Placental epithelial cell (primary cell): ENCODE measurements around the gene ZNF865. TPM values are rescaled to one million over a fixed set of nuclear protein-coding genes. Genes with fewer than 3 reads are reported as not detected.

ENCODE experiments used
- total RNA-seq: library from RNA; depleted of rRNA; stranded (reverse); fragments of >200 nt; gene quantifications from 2 replicates; pipeline ENCODE4 v1.2.3, GENCODE V29; 2012

ZNF865 gene
- 1.8 and 2.0 TPM in 2 replicates for total RNA-seq

GRCh38 chr19:55605637-55606470 is at the start of gene ZNF865:
ZNF865 (plus strand) TSS chr19:55605647; CDS start chr19:55613619, 7,972 bp downstream.

GRCh38 chr19:55580628-55581144 is 24.8 kb upstream of the ZNF865 start, which contains the start of gene ZNF579:
ZNF579 (minus strand) TSS chr19:55580848; CDS start chr19:55579639, 1,209 bp downstream.

DNA sequence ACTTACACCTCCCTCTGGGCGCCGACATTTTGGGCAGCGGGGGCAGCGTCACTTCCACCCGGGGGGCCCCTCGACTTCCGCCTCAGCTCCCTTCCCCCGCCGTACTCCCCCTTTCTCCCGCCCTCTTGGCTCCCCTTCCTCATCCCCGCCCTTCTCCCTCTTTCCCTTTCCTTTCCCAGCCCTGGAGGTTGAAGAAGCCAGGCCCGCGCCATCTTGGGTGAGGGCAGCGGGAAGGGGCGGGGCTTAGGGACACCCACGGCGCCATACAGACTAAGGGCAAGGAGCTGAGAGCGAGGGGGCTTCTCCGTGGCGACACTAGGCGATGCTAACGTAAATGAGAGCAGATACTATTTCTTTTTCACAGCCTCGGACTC is 6.0 kb upstream of the ZNF865 start, which contains the start of gene FIZ1:
TSS of gene FIZ1 (minus strand) at position 50 of the 374 bp plus-strand sequence. CDS start 1,652 bp downstream, outside the sequence.

DNA sequence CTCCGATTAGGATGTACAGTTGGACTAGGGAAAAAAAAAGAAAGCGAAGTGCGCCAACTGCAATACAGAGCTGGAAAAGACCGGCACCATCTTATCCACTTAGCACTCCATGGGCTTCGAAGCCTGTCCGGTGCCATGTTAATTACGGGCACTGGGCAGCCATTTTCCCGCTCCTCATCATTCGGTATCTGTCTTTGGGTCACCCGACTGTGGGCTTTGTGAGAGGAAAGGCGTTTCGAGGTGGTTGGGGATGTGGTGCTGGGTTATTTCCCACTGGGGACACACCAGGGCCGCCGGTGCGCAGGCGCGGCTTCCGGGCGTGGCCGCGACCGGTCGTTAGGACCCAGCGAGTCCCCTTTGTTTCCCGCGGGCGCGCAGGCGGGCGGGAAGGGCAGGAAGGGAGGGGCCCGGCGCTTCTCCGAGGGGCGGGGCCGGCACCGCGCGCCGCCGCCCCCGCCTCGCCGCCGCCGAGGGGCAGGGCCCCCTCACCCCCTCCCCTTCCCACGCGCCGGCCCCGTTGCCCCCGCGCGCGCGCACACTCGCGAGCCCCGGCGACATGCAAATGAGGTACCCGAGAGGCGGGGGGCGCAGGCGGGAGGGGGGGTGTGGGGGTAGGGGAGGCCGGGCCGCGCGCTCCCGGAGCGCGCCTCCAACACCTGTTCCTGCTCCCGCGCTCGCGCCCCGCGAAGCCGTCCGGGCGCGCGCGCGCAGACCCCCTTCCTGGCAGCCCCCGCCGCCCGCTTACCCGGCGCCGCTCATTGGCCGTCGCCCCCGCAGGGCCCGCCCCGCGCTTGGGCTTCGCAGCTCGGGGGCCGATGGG is 5.4 kb upstream of the ZNF865 start, which contains the start of gene ZNF524:
TSS of gene ZNF524 (plus strand) at position 447 of the 820 bp plus-strand sequence. CDS start 1,825 bp downstream, outside the sequence.

GRCh38 chr19:55624109-55625003 is 18.9 kb downstream of the ZNF865 start, which contains the start of gene ZNF784:
ZNF784 (minus strand) TSS chr19:55624566; CDS start chr19:55624561, 5 bp downstream.

DNA sequence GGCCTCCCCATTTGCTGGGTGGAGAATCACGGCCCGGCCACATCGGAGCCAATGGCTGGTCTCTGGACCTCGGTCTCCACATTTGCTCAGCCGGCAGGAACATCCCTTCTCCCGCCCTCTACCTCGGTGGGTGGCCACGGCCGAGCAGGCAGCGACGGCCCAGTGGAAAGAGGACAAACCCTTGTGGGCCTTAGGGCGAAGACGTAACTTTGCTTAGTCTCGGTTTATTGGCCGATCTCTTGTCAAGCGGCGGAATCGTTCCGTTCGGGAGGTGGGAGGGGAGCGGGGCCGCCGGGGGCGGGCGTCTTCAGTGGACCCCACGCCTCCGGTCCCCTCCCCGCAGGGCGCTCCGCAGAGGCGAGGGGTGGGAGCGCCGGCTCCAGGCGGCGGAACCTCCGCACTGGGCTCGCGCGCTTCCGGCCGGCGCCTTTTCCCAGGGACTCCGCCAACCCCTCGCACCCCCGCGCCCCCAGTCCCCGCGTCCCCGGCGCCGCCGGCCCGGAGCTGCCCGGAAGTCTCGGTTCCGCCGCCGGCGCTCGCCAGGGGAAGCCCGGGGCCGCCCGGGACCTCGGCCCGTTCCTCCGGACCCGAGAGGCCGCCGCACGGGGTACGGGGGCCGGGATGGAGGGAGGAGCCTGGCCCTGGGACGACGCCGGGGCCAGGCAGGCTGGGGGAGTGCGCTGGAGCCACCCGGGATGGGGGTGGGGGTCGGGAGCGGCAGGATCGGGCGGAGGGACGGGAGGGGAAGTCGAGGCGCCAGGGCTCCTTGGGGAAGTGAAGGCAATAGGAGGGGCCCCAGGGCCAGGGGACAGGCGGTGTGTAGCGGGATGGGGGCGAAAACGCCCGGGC is 35.4 kb downstream of the ZNF865 start, which contains the start of gene ZNF580:
TSS of gene ZNF580 (plus strand) at position 426 of the 849 bp plus-strand sequence. CDS start 1,507 bp downstream, outside the sequence.

GRCh38 chr19:55643003-55643886 is 37.8 kb downstream of the ZNF865 start, which contains the start of gene ZNF581:
ZNF581 (plus strand) TSS chr19:55643649; CDS start chr19:55644572, 923 bp downstream.

GRCh38 chr19:55647732-55648584 is 42.5 kb downstream of the ZNF865 start, which contains the start of gene CCDC106:
CCDC106 (plus strand) TSS chr19:55648212; CDS start chr19:55649047, 835 bp downstream.

DNA sequence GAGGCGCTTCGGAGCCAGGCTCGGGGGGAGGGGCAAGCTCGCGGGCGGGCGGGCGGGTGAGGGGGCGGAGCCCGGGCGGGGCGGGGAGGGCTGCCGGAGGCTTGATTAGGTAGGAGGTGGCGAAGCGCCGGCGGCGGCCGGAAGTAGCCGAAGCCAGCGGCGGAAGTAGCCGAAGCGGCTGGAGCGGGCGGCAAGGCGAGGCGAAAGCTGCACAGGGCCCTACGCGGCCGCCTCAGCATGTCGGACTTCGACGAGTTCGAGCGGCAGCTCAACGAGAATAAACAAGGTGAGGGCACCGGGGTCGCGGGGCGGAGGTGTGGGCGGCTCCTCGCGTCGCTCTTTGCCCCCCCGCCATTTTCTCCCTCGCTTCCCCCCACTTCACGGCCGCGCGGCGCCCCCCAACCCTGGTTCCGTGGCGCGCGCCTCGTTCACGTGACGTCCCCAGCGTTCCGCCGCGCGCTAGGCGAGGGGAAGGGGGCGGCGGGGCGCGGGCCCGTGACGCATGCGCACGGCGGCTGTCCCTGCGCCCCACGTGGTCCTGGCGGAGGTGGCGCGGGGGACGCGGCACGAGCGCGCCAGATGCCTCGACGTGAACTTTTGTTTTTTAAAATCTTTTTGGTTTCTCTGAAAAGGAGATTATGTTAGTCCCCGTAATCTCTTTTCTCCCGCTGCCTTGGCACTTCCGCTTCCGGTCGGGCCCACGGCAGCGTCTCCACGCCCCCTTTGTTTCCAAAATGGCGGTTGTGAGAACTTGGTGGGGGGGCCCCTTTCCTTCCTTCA is 49.6 kb downstream of the ZNF865 start, which contains the start of gene U2AF2:
TSS of gene U2AF2 (plus strand) at position 168 of the 780 bp plus-strand sequence. CDS start at position 238, 70 bp downstream.

Other genes starting within 250 kb of the ZNF865 start
- 0.39 TPM in 1 of 2 replicates, not detected in the other for gene GARIN5B, start 242.4 kb upstream of the ZNF865 start, total RNA-seq
- 5.1 and 7.7 TPM in 2 replicates for gene IL11, start 235.2 kb upstream of the ZNF865 start, total RNA-seq
- 2.0 TPM in 1 of 2 replicates, not detected in the other for gene TMEM190, start 228.8 kb upstream of the ZNF865 start, total RNA-seq
- gene TMEM238, start 221.4 kb upstream of the ZNF865 start, total RNA-seq: 0.39 and 3.7 TPM in 2 replicates
- 362 and 492 TPM in 2 replicates for gene RPL28, start 219.7 kb upstream of the ZNF865 start, total RNA-seq
- gene UBE2S, start 197.9 kb upstream of the ZNF865 start, total RNA-seq: 30.2 and 81.9 TPM in 2 replicates
- gene SHISA7, start 162.3 kb upstream of the ZNF865 start, total RNA-seq: not detected in 2 replicates
- gene ISOC2, start 144.0 kb upstream of the ZNF865 start, total RNA-seq: 63.6 and 80.4 TPM in 2 replicates
- gene C19orf85, start 140.9 kb upstream of the ZNF865 start, total RNA-seq: not detected in 2 replicates
- gene ZNF628, start 129.0 kb upstream of the ZNF865 start, total RNA-seq: 2.0 and 2.8 TPM in 2 replicates
- 7.7 and 10.6 TPM in 2 replicates for gene NAT14, start 120.5 kb upstream of the ZNF865 start, total RNA-seq
- gene SSC5D, start 117.2 kb upstream of the ZNF865 start, total RNA-seq: 0.22 and 1.2 TPM in 2 replicates
- not detected in 2 replicates for gene SBK2, start 68.5 kb upstream of the ZNF865 start, total RNA-seq
- gene SBK3, start 60.1 kb upstream of the ZNF865 start, total RNA-seq: not detected in 2 replicates
- 7.1 and 7.6 TPM in 2 replicates for gene ZNF579, start 24.8 kb upstream of the ZNF865 start, total RNA-seq
- 5.1 and 8.9 TPM in 2 replicates for gene FIZ1, start 6.1 kb upstream of the ZNF865 start, total RNA-seq
- 7.5 and 14.1 TPM in 2 replicates for gene ZNF524, start 5.4 kb upstream of the ZNF865 start, total RNA-seq
- gene ZNF784, start 18.9 kb downstream of the ZNF865 start, total RNA-seq: 7.5 and 11.0 TPM in 2 replicates
- gene ZNF580, start 35.4 kb downstream of the ZNF865 start, total RNA-seq: 8.1 and 10.2 TPM in 2 replicates
- gene ZNF581, start 38.0 kb downstream of the ZNF865 start, total RNA-seq: 33.3 and 57.3 TPM in 2 replicates
- 2.8 and 7.5 TPM in 2 replicates for gene CCDC106, start 42.6 kb downstream of the ZNF865 start, total RNA-seq
- 70.3 and 84.4 TPM in 2 replicates for gene U2AF2, start 49.4 kb downstream of the ZNF865 start, total RNA-seq
- 14.5 and 98.1 TPM in 2 replicates for gene EPN1, start 69.6 kb downstream of the ZNF865 start, total RNA-seq
- gene NLRP9, start 132.8 kb downstream of the ZNF865 start, total RNA-seq: not detected in 2 replicates
- gene RFPL4A, start 153.4 kb downstream of the ZNF865 start, total RNA-seq: not detected in 2 replicates
- gene RFPL4AL1, start 163.5 kb downstream of the ZNF865 start, total RNA-seq: not detected in 2 replicates
- not detected in 2 replicates for gene NLRP11, start 226.4 kb downstream of the ZNF865 start, total RNA-seq
- gene NLRP4, start 230.9 kb downstream of the ZNF865 start, total RNA-seq: not detected in 2 replicates